ENCODE data around the gene PLET1.

PLET1 gene

GRCh38 chr11:112260490-112260889 is at the start of gene PLET1:
PLET1 (minus strand) TSS chr11:112260860; CDS start chr11:112260589, 271 bp downstream.
- DNase-seq, result no peak

GRCh38 chr11:112310419-112310818 is 49.8 kb upstream of the PLET1 start:
- DNase-seq, result no peak

- DNase-seq, result no peak
Measured at GRCh38 chr11:112308651-112309050, 48.0 kb upstream of the PLET1 start.

GRCh38 chr11:112307616-112308015 is 47.0 kb upstream of the PLET1 start:
- no peak for DNase-seq

GRCh38 chr11:112306230-112306629 is 45.6 kb upstream of the PLET1 start:
- no peak for DNase-seq

GRCh38 chr11:112304914-112305313 is 44.3 kb upstream of the PLET1 start:
- no peak for DNase-seq

GRCh38 chr11:112303616-112304015 is 43.0 kb upstream of the PLET1 start:
- DNase-seq, result no peak

GRCh38 chr11:112302226-112302868 is 41.7 kb upstream of the PLET1 start:
- DNase-seq, result no peak

GRCh38 chr11:112300094-112300786 is 39.6 kb upstream of the PLET1 start:
- no peak for DNase-seq

- DNase-seq, result no peak
Measured at GRCh38 chr11:112298535-112298934, 37.9 kb upstream of the PLET1 start.

GRCh38 chr11:112297248-112297866 is 36.7 kb upstream of the PLET1 start:
- peak in 1 of 2 experiments; percentile 35 for DNase-seq

GRCh38 chr11:112296044-112296443 is 35.4 kb upstream of the PLET1 start:
- no peak for DNase-seq

- no peak for DNase-seq
Measured at GRCh38 chr11:112294688-112295340, 34.2 kb upstream of the PLET1 start.

GRCh38 chr11:112293614-112294013 is 33.0 kb upstream of the PLET1 start:
- no peak for DNase-seq

- DNase-seq, result no peak
Measured at GRCh38 chr11:112292785-112293407, 32.2 kb upstream of the PLET1 start.

- DNase-seq, result no peak
Measured at GRCh38 chr11:112292188-112292587, 31.5 kb upstream of the PLET1 start.

- DNase-seq, result no peak
Measured at GRCh38 chr11:112291191-112291590, 30.5 kb upstream of the PLET1 start.

GRCh38 chr11:112290493-112290850 is 29.8 kb upstream of the PLET1 start:
- no peak for DNase-seq

GRCh38 chr11:112289588-112290492 is 29.2 kb upstream of the PLET1 start:
- peak; percentile 79 to 85 for DNase-seq

GRCh38 chr11:112288021-112288420 is 27.4 kb upstream of the PLET1 start:
- no peak for DNase-seq

- DNase-seq, result no peak
Measured at GRCh38 chr11:112285841-112286311, 25.2 kb upstream of the PLET1 start.

- DNase-seq, result no peak
Measured at GRCh38 chr11:112281726-112282125, 21.1 kb upstream of the PLET1 start.
